ENCODE data around the gene HYDIN.
A peak's percentile ranks its signal among the peaks of the same experiment; 100 is the strongest.
"Not testable (repeated sequence)": the region's sequence is repeated elsewhere in the genome, so short reads cannot be mapped to it uniquely, and the experiment has no call there.

HYDIN gene

GRCh38 chr16:70822734-70823133, 407.8 kb downstream of the HYDIN start:
- DNase-seq = not testable (repeated sequence)

GRCh38 chr16:70818088-70818487, 412.4 kb downstream of the HYDIN start:
- not testable (repeated sequence) for DNase-seq

- no peak for DNase-seq
These were observed 421.0 kb downstream of the HYDIN start for GRCh38 chr16:70809392-70810060.

DNA sequence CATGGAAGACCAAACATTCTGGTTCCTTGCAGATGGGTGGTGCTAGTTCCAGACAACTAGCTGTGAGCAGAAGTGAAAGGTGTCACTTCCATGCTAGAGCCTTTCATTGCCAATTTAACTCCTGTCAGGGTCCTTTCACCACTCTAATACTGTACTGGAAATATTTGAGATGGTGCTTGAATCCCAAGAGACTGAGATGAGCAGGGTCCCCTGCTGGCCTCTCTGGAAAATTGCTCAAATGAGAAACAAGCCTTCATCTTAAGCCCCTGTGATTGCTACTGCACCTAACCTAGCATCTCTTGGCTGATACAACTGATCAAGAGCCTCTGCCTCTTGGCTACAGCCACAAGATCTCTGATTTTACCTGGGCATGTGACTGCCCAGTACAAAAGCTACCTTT, 422.2 kb downstream of the HYDIN start:
- DNase-seq = no peak

DNA sequence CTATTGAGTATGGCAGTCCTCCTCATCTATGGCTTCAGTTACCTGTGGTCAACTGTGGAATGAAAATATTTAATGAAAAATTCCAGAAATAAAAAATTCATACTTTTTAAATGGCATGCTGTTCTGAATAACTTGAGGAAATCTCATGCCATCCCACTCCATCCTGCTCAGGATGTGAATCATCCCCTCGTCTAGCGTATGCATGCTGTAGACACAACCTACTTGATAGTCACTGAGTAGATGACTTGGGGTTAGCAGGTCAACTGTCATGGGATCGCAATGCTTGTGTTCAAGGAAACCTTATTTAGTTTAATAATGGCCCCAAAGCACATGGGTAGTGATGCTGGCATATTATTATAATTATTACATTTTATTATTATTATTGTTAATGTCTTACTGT, 424.7 kb downstream of the HYDIN start:
- DNase-seq = no peak

GRCh38 chr16:70805380-70805779, 425.1 kb downstream of the HYDIN start:
- no peak for DNase-seq

GRCh38 chr16:70804734-70805169, 425.8 kb downstream of the HYDIN start:
- no peak for DNase-seq

- no peak for DNase-seq
These were observed 426.3 kb downstream of the HYDIN start for GRCh38 chr16:70804153-70804733.

DNA sequence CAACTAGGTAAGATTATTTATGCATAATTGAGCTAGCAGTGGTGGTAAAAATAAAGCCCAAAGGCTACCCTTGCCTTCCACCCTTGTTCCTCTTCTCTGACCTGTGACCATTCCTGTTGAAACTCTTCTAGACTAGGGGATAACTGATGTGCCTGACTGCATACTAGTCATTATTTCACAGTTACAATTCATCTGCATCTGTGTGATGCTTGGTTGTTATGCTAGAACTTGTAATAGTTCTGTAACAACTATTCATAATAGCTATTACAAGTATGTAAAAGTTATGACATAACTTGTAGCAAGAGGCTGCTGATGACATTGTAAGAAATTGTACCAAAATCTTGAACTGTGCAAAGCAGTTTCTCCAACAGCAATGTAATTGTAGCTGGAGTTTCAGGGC, 427.2 kb downstream of the HYDIN start:
- DNase-seq = no peak

- no peak for DNase-seq
These were observed 428.9 kb downstream of the HYDIN start for GRCh38 chr16:70801611-70802010.

- peak; percentile 90 for DNase-seq
These were observed 429.6 kb downstream of the HYDIN start, which contains the start of gene VAC14 for GRCh38 chr16:70800781-70801480. VAC14 (minus strand) TSS chr16:70801158; CDS start chr16:70800900, 258 bp downstream.

- DNase-seq = no peak
These were observed 430.2 kb downstream of the HYDIN start for GRCh38 chr16:70800311-70800710.

DNA sequence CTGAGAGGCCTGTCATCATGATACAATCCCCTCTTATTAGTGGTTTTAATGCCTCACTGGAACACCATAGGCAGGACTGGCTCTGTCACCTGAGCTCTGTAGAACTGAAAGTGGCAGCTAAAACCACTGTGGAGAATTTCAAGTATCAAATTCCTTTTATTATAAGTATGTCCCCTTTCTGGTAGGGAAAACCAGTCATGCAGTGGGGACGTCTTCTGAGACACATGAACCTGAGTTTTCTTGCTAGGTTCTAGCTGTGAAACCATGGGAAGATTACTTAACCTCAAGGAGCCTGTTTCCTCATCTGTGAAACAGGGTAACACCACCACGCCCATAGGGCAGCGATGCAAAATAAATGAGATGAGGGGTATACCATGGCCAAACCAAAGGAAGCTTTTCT, 434.2 kb downstream of the HYDIN start:
- no peak for DNase-seq

DNA sequence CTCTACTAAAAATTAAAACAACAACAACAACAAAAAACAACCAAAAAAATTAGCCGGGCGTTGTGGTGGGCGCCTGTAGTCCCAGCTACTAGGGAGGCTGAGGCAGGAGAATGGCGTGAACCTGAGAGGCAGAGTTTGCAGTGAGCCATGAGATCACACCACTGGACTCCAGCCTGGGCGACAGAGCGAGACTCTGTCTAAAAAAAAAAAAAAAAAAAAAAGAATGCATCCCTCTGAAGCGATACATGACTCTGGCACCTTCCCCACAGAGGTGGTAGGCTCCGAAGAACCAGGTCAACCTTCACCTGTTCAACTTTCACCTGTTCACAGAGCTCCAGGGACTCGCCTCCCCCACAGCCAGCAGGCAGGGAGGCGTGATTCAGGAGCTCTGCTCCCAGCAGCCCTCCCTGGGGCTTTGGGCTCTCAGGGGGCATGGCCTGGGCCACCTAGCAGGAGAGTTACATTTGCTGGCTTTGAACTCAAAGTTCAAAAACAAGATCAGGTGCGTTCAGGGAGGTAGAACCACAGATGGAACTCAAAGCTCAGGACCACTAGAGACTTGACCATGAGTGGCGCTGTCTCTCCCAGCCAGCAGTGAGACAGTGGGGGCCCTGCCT, 435.1 kb downstream of the HYDIN start:
- no peak for DNase-seq

GRCh38 chr16:70793851-70794502, 436.5 kb downstream of the HYDIN start:
- no peak for DNase-seq

DNA sequence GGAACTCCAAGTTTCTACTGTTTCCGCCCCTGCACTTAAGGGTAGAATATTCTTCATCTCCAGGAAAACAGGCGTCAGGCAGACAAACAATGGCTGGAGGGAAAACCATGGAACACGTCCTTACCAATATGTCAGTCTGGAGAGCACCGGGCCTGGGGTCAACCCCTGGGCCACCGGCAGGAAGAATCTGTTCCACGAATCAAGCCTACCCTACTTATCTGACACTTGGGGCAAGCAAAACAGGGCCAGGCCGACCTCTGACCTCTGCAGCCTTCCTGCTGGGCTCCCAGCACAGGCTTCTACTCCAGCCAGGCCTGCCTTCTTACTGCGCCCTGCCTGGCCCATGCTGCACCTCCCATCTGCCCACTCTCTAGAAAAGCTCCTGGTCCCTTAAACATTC, 439.7 kb downstream of the HYDIN start:
- DNase-seq = no peak

DNA sequence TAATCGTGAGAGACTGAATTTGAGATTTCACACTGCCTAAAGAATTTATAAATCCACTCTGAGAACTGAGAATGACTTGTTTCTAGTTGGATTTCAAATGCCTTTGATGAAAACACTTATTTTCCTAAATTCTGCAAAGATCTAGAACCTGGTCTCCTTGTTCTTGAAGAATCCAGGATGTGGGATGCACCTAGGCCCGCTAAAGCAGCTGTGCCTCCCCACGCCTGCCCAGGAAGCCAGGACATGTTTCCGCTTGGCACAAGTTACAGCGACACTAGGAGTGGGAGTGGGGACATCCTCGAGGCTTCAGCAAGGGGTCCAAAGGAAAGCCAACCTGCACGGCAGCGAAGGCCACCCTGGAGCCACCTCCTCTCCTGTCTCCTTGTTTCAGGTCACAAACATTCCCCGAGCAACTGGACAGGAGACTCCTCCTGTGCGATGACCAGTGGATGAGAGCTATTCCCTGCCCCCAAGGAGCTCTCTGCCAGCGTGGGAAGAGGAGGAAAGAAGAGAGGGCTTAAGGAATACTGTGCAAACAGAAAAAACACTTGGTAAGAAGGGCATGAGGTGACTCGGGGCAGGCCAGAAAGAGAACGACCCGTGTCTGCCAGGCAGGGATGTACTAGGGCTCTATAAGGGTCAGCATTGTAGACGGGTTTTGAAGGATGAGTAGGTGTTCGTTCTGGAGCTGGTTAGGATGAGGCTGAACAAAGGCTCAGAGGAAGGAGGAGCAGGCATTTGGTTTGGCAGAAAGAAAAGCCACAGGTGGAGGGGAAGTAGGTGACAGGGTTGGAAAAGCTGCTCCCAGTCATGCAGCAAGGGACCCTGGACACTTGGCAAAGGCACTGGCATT, 440.7 kb downstream of the HYDIN start:
- DNase-seq = no peak

DNA sequence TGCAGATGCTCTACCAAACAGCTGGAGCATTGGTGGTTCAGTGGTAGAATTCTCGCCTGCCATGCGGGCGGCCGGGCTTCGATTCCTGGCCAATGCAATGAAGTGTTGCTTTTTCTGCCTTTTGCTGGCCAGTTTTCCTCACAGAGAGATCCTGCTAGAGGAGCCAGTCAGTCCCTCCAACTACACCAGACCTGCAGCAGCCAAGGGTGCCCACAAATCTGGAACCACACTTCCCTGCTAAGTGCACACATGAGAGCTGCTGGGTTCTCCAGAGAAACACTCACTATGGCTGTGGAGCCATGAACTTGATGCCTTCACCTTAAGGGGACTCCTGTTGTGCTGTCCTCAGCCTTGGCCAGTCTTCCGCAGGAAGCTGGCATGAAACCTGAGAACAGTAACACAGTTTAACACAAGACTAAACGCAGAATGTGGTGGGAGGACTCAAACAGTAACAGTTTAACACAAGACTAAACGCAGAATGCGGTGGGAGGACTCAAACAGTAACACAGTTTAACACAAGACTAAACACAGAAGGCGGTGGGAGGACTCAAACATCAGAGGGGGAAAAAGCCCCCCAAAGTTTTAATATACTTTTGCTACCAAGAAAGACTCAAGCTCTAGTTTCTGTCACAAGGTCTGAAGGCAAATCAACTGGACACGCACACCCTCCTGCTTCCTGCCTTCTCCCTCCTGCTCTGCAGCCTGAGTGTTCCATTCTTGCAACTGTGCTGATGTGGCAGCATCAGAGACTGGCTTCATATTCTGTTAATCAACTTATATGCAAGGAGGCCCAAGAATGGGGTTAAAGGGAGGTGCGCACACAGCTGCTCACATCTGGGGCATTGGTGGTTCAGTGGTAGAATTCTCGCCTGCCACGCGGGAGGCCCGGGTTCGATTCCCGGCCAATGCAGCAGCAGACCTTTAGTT, 441.6 kb downstream of the HYDIN start:
- no peak for DNase-seq

- DNase-seq = no peak
These were observed 444.3 kb downstream of the HYDIN start for GRCh38 chr16:70786020-70786755.
